Measurements from ENCODE around the gene AUH. TPM values are rescaled to one million over a fixed set of nuclear protein-coding genes. Genes with fewer than 3 reads are reported as not detected.

Gene AUH
- total RNA-seq, 1 donor from 2014 or later = 14.6 TPM

DNA sequence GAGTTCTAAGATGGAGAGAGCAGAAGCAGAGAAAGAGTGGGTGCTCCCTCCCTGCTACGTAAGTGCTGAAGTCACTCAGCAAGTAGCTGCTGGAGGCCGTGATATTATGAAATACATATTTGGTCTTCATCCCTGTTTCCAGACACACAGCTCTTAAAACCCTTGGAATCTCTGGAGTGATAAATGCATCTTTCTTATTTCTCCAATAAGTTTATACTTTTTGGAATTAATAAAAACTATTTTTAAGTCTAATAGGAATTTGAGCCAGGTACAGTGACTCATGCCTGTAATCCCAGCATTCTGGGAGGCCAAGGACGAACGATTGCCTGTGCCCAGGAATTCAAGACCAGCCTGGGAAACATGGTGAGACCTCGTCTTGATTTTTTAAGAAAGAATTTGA, 60.6 kb downstream of the AUH start:
- H3K9me3 Mint-ChIP-seq (ENCODE audit: unreplicated experiment) = no peaks in the 10 kb centered on the region
- peaks cover 9% of the 10 kb centered on the region for H3K4me1 Mint-ChIP-seq (ENCODE audit: unreplicated experiment)
- H3K36me3 Mint-ChIP-seq (ENCODE audit: unreplicated experiment) = peaks cover 12% of the 10 kb centered on the region
- H3K27me3 Mint-ChIP-seq (ENCODE audit: unreplicated experiment) = no peaks in the 10 kb centered on the region
- no peak overlapping the region for H3K27ac Mint-ChIP-seq (ENCODE audit: unreplicated experiment)
- DNase-seq (ENCODE audit: extremely low spot score, unreplicated experiment) = no peak
- no peak overlapping the region for H3K4me3 Mint-ChIP-seq (ENCODE audit: unreplicated experiment)
- TF ChIP-seq, protein P1, sequence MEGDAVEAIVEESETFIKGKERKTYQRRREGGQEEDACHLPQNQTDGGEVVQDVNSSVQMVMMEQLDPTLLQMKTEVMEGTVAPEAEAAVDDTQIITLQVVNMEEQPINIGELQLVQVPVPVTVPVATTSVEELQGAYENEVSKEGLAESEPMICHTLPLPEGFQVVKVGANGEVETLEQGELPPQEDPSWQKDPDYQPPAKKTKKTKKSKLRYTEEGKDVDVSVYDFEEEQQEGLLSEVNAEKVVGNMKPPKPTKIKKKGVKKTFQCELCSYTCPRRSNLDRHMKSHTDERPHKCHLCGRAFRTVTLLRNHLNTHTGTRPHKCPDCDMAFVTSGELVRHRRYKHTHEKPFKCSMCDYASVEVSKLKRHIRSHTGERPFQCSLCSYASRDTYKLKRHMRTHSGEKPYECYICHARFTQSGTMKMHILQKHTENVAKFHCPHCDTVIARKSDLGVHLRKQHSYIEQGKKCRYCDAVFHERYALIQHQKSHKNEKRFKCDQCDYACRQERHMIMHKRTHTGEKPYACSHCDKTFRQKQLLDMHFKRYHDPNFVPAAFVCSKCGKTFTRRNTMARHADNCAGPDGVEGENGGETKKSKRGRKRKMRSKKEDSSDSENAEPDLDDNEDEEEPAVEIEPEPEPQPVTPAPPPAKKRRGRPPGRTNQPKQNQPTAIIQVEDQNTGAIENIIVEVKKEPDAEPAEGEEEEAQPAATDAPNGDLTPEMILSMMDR (IDR thresholded peaks at IDR 0.05) = no peak

DNA sequence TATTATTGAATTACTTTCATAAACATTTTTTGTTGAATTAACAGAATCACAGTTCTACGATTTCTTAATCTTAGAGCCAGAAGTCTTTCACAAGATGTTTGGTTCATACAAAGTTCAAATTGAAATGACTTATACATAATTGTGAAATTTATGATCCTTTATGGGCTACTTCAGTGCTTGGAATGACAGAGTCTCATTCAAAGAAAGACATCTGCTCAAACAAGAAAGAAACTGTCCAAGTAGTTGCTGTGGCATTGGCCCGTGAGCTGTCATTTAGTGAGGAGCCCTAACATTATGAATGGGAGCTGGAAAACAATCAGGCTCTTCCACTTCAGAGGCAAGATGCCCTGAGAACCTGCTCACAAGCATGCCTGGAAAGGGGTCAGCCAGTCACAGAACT, 63.4 kb downstream of the AUH start:
- Mint-ChIP-seq H3K36me3 (ENCODE audit: unreplicated experiment) (peaks cover 38% of the 10 kb centered on the region), H3K27ac (ENCODE audit: unreplicated experiment) (no peak overlapping the region), H3K4me3 (ENCODE audit: unreplicated experiment) (no peak overlapping the region), H3K9me3 (ENCODE audit: unreplicated experiment) (no peaks in the 10 kb centered on the region), H3K4me1 (ENCODE audit: unreplicated experiment) (peaks cover 2% of the 10 kb centered on the region), H3K27me3 (ENCODE audit: unreplicated experiment) (no peaks in the 10 kb centered on the region)
- DNase-seq (ENCODE audit: extremely low spot score, unreplicated experiment) = no peak
- TF ChIP-seq, protein P1 (IDR thresholded peaks at IDR 0.05) = no peak

DNA sequence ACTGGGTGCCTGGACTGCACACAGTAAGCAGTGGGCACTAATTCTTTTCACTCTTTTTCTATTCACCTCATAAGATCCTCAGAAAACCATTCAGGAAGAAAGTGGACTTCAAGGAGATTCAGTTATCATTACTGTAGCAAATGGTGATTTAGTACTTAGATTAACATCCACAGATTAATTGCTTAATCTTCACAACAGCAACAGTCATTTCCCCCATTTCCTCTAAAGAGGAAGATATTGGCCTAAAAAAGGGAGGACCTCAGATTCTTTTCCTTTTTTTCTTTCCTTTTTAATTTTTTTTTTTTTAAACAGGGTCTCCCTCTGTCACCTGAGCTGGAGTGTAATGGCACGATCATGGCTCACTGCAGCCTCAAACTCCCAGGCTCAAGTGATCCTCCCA, 64.4 kb downstream of the AUH start:
- Mint-ChIP-seq H3K4me3 (ENCODE audit: unreplicated experiment) (no peak overlapping the region), H3K9me3 (ENCODE audit: unreplicated experiment) (no peaks in the 10 kb centered on the region), H3K27ac (ENCODE audit: unreplicated experiment) (no peak overlapping the region), H3K27me3 (ENCODE audit: unreplicated experiment) (no peaks in the 10 kb centered on the region), H3K4me1 (ENCODE audit: unreplicated experiment) (no peaks in the 10 kb centered on the region), H3K36me3 (ENCODE audit: unreplicated experiment) (peaks cover 47% of the 10 kb centered on the region)
- TF ChIP-seq, protein P1 (IDR thresholded peaks at IDR 0.05) = no peak
- DNase-seq (ENCODE audit: extremely low spot score, unreplicated experiment) = no peak

DNA sequence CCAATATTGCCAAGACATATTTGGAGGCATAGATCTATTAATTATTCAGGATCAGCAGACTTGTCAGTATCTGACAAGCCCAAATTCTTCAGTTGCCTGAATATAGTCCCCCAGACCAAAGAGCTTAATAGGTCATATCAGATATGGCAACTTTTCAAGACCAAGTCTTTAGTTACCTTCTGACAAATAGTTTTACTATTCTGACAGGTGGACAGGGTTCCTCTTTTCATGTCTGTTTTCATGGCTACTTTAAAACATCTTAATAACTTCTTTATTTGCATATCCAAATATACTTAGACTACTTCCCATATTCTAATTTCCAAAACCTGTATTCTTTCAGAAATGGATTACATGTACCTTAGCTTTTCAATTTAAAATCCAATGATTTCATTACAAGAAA, 65.4 kb downstream of the AUH start:
- Mint-ChIP-seq H3K4me1 (ENCODE audit: unreplicated experiment) (no peaks in the 10 kb centered on the region), H3K4me3 (ENCODE audit: unreplicated experiment) (no peak overlapping the region), H3K9me3 (ENCODE audit: unreplicated experiment) (no peaks in the 10 kb centered on the region), H3K27me3 (ENCODE audit: unreplicated experiment) (no peaks in the 10 kb centered on the region), H3K27ac (ENCODE audit: unreplicated experiment) (no peak overlapping the region), H3K36me3 (ENCODE audit: unreplicated experiment) (peaks cover 54% of the 10 kb centered on the region)
- no peak for DNase-seq (ENCODE audit: extremely low spot score, unreplicated experiment)
- TF ChIP-seq, protein P1 (IDR thresholded peaks at IDR 0.05) = no peak

DNA sequence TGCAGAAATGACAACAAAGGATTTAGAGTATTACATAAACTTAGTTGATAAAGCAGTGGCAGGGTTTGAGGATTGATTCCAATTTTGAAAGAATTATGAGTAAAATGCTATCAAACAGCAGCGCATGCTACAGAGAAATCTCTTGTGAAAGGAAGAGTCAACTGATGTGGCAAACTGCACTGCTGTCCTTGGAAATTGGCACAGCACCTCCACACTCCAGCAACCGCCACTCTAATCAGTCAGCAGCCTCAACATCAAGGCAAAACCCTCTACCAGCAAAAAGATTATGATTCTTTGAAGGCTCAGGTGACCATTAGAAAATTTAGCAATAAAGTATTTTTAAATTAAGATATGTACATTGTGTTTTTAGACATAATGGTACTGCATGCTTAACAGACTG, 66.4 kb downstream of the AUH start:
- no peaks in the 10 kb centered on the region for H3K27me3 Mint-ChIP-seq (ENCODE audit: unreplicated experiment)
- H3K9me3 Mint-ChIP-seq (ENCODE audit: unreplicated experiment) = no peaks in the 10 kb centered on the region
- H3K4me3 Mint-ChIP-seq (ENCODE audit: unreplicated experiment) = no peak overlapping the region
- no peaks in the 10 kb centered on the region for H3K4me1 Mint-ChIP-seq (ENCODE audit: unreplicated experiment)
- peaks cover 57% of the 10 kb centered on the region for H3K36me3 Mint-ChIP-seq (ENCODE audit: unreplicated experiment)
- H3K27ac Mint-ChIP-seq (ENCODE audit: unreplicated experiment) = no peak overlapping the region
- TF ChIP-seq, protein P1 (IDR thresholded peaks at IDR 0.05) = no peak
- DNase-seq (ENCODE audit: extremely low spot score, unreplicated experiment) = no peak
